ENCODE results near the gene SAMD4B. TPM values are rescaled to one million over a fixed set of nuclear protein-coding genes. Genes with fewer than 3 reads are reported as not detected.

The SAMD4B gene
- total RNA-seq (2022; extraction: Qiagen RNA extraction) = 118 to 175 TPM (median 163 TPM) in 5 replicates

GRCh38 chr19:39341719-39342604, at the start of gene SAMD4B:
Gene SAMD4B, plus strand, starts transcription at chr19:39342421. Its CDS starts 14,473 bp downstream, at chr19:39356894.

GRCh38 chr19:39296055-39296645, 46.1 kb upstream of the SAMD4B start, which contains the start of gene IFNL1:
Gene IFNL1, plus strand, starts transcription at chr19:39296407. Its CDS starts 15 bp downstream, at chr19:39296422.

GRCh38 chr19:39390751-39391437, 48.7 kb downstream of the SAMD4B start, which contains the start of the genes MED29 and PAF1:
Gene MED29, plus strand, starts transcription at chr19:39391378. Its CDS starts 45 bp downstream, at chr19:39391423.
Gene PAF1, minus strand, starts transcription at chr19:39391106. Its CDS starts 242 bp downstream, at chr19:39390864.

GRCh38 chr19:39406656-39407409, 64.6 kb downstream of the SAMD4B start, which contains the start of gene ZFP36:
Gene ZFP36, plus strand, starts transcription at chr19:39406847. Its CDS starts 58 bp downstream, at chr19:39406905.

GRCh38 chr19:39412100-39412866, 70.1 kb downstream of the SAMD4B start, which contains the start of gene PLEKHG2:
Gene PLEKHG2, plus strand, starts transcription at chr19:39412669. Its CDS starts 1,418 bp downstream, at chr19:39414087.

Other genes with a start within 250 kb of the SAMD4B start
- 94.0 to 118 TPM (median 111 TPM) in 5 replicates for gene PAK4, start 216.6 kb upstream of the SAMD4B start, total RNA-seq (2022; extraction: Qiagen RNA extraction)
- gene NCCRP1, start 145.5 kb upstream of the SAMD4B start, total RNA-seq (2022; extraction: Qiagen RNA extraction) = 1.0 to 2.0 TPM (median 1.4 TPM) in 5 replicates
- gene SYCN, start 138.2 kb upstream of the SAMD4B start, total RNA-seq (2022; extraction: Qiagen RNA extraction) = not detected in 5 replicates
- not detected in 5 replicates for gene IFNL3, start 97.4 kb upstream of the SAMD4B start, total RNA-seq (2022; extraction: Qiagen RNA extraction)
- not detected in 5 replicates for gene IFNL4, start 93.6 kb upstream of the SAMD4B start, total RNA-seq (2022; extraction: Qiagen RNA extraction)
- gene IFNL2, start 74.0 kb upstream of the SAMD4B start, total RNA-seq (2022; extraction: Qiagen RNA extraction) = not detected in 5 replicates
- gene IFNL1, start 46.0 kb upstream of the SAMD4B start, total RNA-seq (2022; extraction: Qiagen RNA extraction) = 0.11 TPM in 1 of 5 replicates, not detected in the others
- 7.1 to 10.3 TPM (median 9.5 TPM) in 5 replicates for gene LRFN1, start 21.6 kb upstream of the SAMD4B start, total RNA-seq (2022; extraction: Qiagen RNA extraction)
- gene GMFG, start 6.4 kb upstream of the SAMD4B start, total RNA-seq (2022; extraction: Qiagen RNA extraction) = 0.27 to 0.55 TPM (median 0.44 TPM) in 5 replicates
- 73.9 to 76.7 TPM (median 75.8 TPM) in 5 replicates for gene PAF1, start 48.7 kb downstream of the SAMD4B start, total RNA-seq (2022; extraction: Qiagen RNA extraction)
- 72.3 to 77.0 TPM (median 74.1 TPM) in 5 replicates for gene MED29, start 49.0 kb downstream of the SAMD4B start, total RNA-seq (2022; extraction: Qiagen RNA extraction)
- gene ZFP36, start 64.4 kb downstream of the SAMD4B start, total RNA-seq (2022; extraction: Qiagen RNA extraction) = 193 to 296 TPM (median 229 TPM) in 5 replicates
- 81.1 to 117 TPM (median 104 TPM) in 5 replicates for gene PLEKHG2, start 70.2 kb downstream of the SAMD4B start, total RNA-seq (2022; extraction: Qiagen RNA extraction)
- 6,355 to 7,942 TPM (median 7,642 TPM) in 5 replicates for gene RPS16, start 93.5 kb downstream of the SAMD4B start, total RNA-seq (2022; extraction: Qiagen RNA extraction)
- gene SUPT5H, start 103.2 kb downstream of the SAMD4B start, total RNA-seq (2022; extraction: Qiagen RNA extraction) = 171 to 194 TPM (median 177 TPM) in 5 replicates
- 176 to 224 TPM (median 211 TPM) in 5 replicates for gene TIMM50, start 138.4 kb downstream of the SAMD4B start, total RNA-seq (2022; extraction: Qiagen RNA extraction)
- gene DLL3, start 156.5 kb downstream of the SAMD4B start, total RNA-seq (2022; extraction: Qiagen RNA extraction) = 6.9 to 11.1 TPM (median 10.3 TPM) in 5 replicates
- not detected in 5 replicates for gene SELENOV, start 172.7 kb downstream of the SAMD4B start, total RNA-seq (2022; extraction: Qiagen RNA extraction)
- gene EID2B, start 190.4 kb downstream of the SAMD4B start, total RNA-seq (2022; extraction: Qiagen RNA extraction) = 6.5 to 9.7 TPM (median 7.7 TPM) in 5 replicates
- 32.7 to 45.7 TPM (median 42.6 TPM) in 5 replicates for gene EID2, start 197.7 kb downstream of the SAMD4B start, total RNA-seq (2022; extraction: Qiagen RNA extraction)